Parathyroid adenoma (tissue), 2 donors: ENCODE results near the gene HOXB6.

ENCODE experiments used
- H2AFZ ChIP-seq: fragments of 300-600 bp; sonication (generic); one replicate; pipeline ENCODE4 v1.7.0; 2017; ENCODE audit warnings: antibody characterized with exemption, mild to moderate bottlenecking
- H3K27ac ChIP-seq: fragments of 300-600 bp; sonication (generic); one replicate; pipeline ENCODE4 v1.7.0; 2017
- H3K27me3 ChIP-seq: fragments of 300-600 bp; sonication (generic); one replicate; pipeline ENCODE4 v1.7.0; 2017; ENCODE audit warnings: low read length; ENCODE audit not compliant: control insufficient read depth, insufficient read depth
- H3K36me3 ChIP-seq: fragments of 300-600 bp; sonication (generic); one replicate; pipeline ENCODE4 v1.7.0; 2017; ENCODE audit warnings: low read length; ENCODE audit not compliant: control insufficient read depth, insufficient read depth
- H3K4me1 ChIP-seq: fragments of 300-600 bp; sonication (generic); one replicate; pipeline ENCODE4 v1.7.0; 2017; ENCODE audit warnings: control low read depth
- H3K4me2 ChIP-seq: fragments of 300-600 bp; sonication (generic); one replicate; pipeline ENCODE4 v1.7.0; 2017; ENCODE audit warnings: low read length
- H3K4me3 ChIP-seq: fragments of 300-600 bp; sonication (generic); one replicate; pipeline ENCODE4 v1.7.0; 2017; ENCODE audit warnings: low read depth, low read length
- H3K79me2 ChIP-seq: fragments of 300-600 bp; sonication (generic); one replicate; pipeline ENCODE4 v1.7.0; 2017; ENCODE audit warnings: control low read depth
- H3K9ac ChIP-seq: fragments of 300-600 bp; sonication (generic); one replicate; pipeline ENCODE4 v1.7.0; 2017; ENCODE audit warnings: mild to moderate bottlenecking
- H3K9me3 ChIP-seq: fragments of 300-600 bp; sonication (generic); one replicate; pipeline ENCODE4 v1.7.0; 2017; ENCODE audit warnings: low read length; ENCODE audit not compliant: control insufficient read depth
- TF ChIP-seq, protein P1 (sequence below): fragments of 300-600 bp; sonication (generic); IDR thresholded peaks from one replicate; pipeline ENCODE4 v1.7.0; 2017; ENCODE audit warnings: antibody characterized with exemption, mild to moderate bottlenecking
- donor health status: primary hyperparathyroidism.

The HOXB6 gene

DNA sequence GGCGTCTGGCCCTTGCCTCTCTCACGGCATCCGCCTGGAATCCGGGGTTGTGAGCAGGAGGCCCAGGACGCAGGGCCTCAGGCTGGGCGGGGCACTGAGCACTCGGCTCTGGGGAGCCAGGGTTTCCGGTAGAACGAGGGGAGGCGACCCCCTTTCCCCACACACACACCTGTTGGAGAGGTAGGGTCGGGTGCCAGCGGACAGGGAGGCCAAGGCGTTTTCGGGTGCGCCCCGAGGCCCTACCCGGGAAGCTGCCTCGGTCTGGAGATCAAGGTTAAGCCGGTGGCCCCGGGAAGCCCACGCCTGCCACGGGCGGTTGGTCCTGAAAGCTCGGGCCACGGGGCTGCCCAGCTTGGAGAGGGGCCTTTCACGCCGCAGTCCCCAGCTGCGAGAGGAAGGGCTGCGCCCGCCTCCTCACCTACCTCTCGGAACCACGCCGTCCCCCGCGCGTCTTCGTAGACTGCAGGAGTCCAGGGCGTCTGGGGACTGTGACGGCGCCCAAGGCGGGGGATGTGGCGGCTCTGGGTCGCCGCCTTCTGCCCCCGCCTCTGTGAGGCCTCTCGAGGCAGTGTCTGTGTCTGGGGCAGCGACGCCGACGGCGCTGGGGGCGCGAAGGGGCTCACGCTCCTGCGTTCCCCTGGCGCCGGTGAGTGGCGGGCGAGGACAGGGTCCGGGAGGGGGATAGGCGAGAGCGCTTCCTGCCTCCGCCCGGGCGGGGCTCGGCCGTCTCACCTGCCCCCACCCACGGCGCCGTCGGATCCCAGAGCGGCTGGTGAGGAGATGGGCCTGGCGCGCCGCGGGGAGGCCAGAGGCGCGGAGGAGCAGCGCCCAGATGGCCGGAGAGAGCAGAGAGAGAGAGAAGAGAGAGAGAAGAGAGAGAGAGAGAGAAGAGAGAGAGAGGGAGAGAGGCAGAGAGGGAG is 41.7 kb upstream of the HOXB6 start:
- Histone ChIP-seq H3K9me3 (no peaks in the 10 kb centered on the region), H3K4me3 (no peak overlapping the region), H3K4me1 (no peaks in the 10 kb centered on the region), H3K36me3 (no peaks in the 10 kb centered on the region), H3K79me2 (no peaks in the 10 kb centered on the region), H2AFZ (no peak overlapping the region), H3K4me2 (no peak overlapping the region), H3K27me3 (peaks cover 21% of the 10 kb centered on the region), H3K9ac (no peak overlapping the region), H3K27ac (no peak overlapping the region)
- TF ChIP-seq, protein P1, sequence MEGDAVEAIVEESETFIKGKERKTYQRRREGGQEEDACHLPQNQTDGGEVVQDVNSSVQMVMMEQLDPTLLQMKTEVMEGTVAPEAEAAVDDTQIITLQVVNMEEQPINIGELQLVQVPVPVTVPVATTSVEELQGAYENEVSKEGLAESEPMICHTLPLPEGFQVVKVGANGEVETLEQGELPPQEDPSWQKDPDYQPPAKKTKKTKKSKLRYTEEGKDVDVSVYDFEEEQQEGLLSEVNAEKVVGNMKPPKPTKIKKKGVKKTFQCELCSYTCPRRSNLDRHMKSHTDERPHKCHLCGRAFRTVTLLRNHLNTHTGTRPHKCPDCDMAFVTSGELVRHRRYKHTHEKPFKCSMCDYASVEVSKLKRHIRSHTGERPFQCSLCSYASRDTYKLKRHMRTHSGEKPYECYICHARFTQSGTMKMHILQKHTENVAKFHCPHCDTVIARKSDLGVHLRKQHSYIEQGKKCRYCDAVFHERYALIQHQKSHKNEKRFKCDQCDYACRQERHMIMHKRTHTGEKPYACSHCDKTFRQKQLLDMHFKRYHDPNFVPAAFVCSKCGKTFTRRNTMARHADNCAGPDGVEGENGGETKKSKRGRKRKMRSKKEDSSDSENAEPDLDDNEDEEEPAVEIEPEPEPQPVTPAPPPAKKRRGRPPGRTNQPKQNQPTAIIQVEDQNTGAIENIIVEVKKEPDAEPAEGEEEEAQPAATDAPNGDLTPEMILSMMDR, result no peak

DNA sequence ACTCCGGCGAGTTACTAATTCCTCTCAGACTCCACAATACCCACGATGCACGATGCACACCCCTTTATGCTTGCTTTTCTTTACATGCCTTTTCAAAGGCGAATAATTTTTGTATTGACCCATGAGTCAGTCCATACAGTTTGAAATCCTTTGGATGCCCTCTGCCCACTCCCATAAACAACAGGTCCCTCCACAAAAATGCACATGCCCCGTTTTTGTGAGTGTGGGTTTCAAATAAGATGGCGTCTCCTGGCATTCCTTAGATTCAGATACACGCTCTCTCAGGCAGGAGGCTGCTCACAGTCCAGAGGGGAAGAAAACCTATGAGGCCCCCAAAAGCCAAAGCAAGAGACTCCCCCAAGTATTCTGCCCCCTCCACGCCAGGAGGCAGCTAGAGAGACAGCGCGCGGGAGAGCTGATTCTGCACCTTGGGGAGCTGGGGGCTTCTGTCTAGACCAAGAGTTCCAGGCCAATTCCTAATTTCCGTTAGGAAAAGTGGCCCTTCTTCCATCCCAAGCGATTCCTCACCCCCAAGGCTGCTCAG is 40.9 kb upstream of the HOXB6 start:
- Histone ChIP-seq H3K36me3 (no peaks in the 10 kb centered on the region), H3K79me2 (no peaks in the 10 kb centered on the region), H3K4me1 (no peaks in the 10 kb centered on the region), H3K9me3 (no peaks in the 10 kb centered on the region), H2AFZ (no peak overlapping the region), H3K4me3 (no peak overlapping the region), H3K4me2 (no peak overlapping the region), H3K27me3 (peaks cover 21% of the 10 kb centered on the region), H3K27ac (no peak overlapping the region), H3K9ac (no peak overlapping the region)
- TF ChIP-seq, protein P1, result no peak

DNA sequence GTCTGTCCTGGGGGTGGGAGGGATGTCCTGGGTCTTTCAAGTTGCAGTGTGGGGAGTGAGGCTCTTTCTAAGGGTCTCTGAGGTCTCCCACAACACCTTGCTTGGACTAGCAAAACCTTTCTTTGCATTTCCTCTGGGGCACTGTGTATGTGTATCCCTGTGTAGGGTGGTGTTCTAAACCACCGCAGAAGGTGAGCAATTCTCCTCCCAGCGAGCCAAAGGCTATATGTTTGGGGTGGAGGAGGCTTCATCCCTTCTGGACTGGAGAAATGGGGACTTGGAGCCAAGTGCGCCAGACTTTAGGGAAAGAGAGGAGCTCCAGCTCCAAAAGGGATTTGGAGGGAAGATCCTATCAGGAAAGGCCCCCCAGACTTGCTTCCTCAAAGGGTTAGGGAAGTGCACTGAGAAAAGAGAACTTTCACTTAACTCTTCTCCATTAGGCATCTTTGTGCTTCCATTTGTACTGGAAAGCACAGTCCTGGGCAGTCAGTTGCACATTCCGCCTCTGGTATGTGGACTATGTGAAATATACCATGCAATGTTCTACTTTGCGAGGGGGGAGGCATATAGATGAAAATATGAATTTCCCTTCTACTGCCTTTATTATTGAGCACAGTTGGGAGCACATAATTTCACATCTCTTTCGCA is 40.2 kb upstream of the HOXB6 start:
- no peak overlapping the region for H2AFZ ChIP-seq
- peaks cover 21% of the 10 kb centered on the region for H3K27me3 ChIP-seq
- H3K4me1 ChIP-seq, result no peaks in the 10 kb centered on the region
- H3K4me2 ChIP-seq, result no peak overlapping the region
- no peak overlapping the region for H3K4me3 ChIP-seq
- H3K36me3 ChIP-seq, result no peaks in the 10 kb centered on the region
- TF ChIP-seq, protein P1, result no peak
- no peaks in the 10 kb centered on the region for H3K9me3 ChIP-seq
- no peak overlapping the region for H3K27ac ChIP-seq
- no peak overlapping the region for H3K9ac ChIP-seq
- H3K79me2 ChIP-seq, result no peaks in the 10 kb centered on the region

DNA sequence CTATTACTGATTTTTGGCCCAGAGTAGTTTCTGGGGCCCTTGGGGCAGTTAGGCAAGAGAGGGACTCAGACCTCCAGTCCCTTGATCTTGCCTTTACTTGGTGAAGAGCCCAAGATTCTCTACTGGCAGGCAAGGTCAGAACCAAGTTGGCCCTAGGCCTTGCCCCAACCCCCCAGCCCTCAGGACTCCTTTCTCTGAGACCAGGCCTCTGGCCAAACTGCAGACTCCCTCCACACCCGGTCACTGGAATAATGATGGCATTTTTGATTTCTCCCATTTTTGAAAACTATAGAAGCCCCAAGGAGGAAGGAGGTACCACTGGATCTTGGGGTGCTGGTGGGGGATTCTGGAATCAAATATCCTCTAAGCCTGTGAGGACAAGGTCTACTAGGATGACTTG is 39.4 kb upstream of the HOXB6 start:
- no peak overlapping the region for H3K4me3 ChIP-seq
- no peak overlapping the region for H2AFZ ChIP-seq
- H3K27me3 ChIP-seq, result peaks cover 25% of the 10 kb centered on the region
- no peak overlapping the region for H3K27ac ChIP-seq
- TF ChIP-seq, protein P1, result no peak
- no peaks in the 10 kb centered on the region for H3K9me3 ChIP-seq
- no peaks in the 10 kb centered on the region for H3K79me2 ChIP-seq
- H3K4me2 ChIP-seq, result no peak overlapping the region
- no peaks in the 10 kb centered on the region for H3K4me1 ChIP-seq
- no peak overlapping the region for H3K9ac ChIP-seq
- H3K36me3 ChIP-seq, result no peaks in the 10 kb centered on the region
